HG03432 (cell line): ENCODE results near the gene MIDN.
"Not testable (repeated sequence)": the region's sequence is repeated elsewhere in the genome, so short reads cannot be mapped to it uniquely, and the experiment has no call there.

Experiments
- ATAC-seq: cut with Tn5 transposase; IDR thresholded peaks from one replicate; pipeline ENCODE4 v1.9.1; 2021; ENCODE audit warnings: mild to moderate bottlenecking, moderate library complexity; ENCODE audit not compliant: unreplicated experiment

Gene MIDN

DNA sequence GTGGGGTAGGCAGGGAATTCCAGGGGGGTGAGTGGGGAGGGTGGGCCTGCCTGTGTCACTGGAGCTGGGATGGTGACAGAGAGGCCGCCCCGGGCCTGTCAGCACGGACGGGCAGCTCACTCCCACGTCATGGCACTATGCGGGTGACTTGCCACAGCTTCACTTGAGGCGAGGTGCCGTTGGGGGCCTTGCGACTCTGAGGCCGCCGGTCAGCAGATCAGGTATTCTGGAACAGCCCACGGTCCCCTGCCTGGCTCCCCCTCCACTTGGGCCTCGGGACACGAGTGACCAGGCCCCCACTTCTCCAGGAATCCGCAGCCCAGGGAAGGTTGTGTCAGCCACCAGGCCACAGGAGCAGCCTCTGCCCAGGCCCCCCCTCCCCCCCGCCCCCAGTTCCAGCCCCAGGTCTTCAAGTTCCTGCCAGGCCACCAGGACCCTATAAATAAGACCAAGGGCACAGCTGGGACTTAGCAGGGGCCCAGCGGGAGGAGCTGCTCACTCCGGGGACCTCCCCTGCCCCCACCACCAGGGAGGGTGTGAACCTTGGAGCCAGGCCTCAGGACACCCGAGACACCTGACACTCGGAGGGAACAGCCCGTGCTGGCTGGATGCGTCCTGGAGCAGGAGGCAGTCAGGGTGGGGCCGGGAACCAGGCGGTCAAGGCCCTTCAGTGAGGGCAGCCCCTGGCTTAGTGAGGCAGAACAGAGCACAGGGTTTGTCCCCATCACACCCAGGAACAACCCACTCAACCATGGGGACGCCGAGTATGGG lies 2.7 kb upstream of the MIDN start:
- no peak for ATAC-seq

DNA sequence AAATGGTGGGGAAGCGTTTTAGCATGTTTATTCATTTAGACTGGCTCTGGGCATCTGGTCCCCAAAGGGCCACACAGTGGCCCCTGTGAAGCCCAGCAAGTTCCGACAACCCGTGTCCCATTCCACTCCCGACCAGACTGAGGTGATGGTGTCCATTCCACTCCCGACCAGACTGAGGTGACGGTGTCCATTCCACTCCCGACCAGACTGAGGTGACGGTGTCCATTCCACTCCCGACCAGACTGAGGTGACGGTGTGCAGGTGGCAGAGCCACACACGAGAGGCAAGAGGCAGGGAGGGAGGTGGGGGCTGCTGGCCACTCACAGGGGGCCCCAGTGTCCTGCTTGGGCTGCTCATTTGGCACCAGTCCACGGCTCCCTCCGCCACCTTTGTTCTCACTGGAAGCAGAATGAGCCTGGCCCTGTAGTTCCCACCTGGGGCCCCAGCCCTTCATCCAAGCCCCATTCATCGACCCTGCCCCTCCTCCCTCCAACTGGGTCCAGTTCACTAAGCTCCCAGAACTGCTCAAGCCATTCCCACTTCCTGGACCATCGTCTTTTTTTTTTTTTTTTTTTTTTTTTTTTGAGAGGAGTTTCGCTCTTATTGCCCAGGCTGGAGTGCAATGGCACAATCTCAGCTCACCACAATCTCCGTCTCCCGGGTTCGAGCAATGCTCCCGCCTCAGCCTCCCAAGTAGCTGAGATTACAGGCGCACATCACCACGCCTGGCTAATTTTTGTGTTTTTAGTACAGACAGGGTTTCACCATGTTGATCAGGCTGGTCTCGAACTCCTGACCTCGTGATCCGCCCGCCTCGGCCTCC lies 1.9 kb upstream of the MIDN start:
- not testable (repeated sequence) for ATAC-seq

DNA sequence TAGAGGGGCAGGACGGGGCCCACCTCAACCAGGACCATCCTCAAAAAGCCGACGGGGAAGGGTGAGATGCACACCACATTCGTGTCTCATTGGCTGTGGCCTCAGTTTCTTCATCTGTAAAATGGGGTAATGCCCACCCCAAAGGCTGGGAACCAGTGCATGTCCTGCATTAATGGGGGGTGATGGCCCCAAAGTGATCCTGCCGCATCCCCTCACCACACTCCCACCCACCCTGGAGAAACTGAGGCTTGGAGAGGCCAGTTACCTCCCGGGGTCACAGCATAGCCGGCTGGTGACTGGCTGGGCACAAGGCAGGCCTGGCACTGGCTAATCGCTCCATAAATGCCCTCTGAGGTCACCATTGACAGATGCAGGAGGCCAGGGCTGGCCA lies 640 bp upstream of the MIDN start:
- ATAC-seq: no peak

DNA sequence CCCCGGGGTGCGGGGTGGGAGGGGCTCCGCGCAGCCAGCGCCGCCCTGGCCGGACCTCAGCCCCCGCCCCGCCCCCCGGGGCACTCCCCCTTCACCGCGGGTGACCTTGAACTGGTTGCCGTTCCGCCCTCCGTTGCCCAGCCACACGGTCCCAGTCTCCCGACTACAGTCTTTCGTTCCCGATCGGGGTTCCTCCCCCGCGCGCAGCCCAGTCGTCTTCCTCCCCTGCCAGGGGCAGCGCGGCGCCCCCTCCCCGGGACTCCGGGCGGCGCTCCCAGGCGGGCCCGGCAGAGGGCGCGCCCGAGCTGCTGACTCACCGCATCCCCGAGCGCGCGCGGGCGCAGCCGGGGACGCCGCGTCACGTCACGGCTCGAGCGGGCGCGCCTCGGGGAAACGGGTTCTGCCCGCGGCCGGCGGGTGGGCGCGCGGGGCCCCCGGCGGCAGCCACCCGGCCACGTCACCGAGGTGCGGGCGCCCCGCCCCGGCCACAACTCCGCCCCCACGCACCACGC lies 459 bp downstream of the MIDN start:
- ATAC-seq: peak; percentile 26

DNA sequence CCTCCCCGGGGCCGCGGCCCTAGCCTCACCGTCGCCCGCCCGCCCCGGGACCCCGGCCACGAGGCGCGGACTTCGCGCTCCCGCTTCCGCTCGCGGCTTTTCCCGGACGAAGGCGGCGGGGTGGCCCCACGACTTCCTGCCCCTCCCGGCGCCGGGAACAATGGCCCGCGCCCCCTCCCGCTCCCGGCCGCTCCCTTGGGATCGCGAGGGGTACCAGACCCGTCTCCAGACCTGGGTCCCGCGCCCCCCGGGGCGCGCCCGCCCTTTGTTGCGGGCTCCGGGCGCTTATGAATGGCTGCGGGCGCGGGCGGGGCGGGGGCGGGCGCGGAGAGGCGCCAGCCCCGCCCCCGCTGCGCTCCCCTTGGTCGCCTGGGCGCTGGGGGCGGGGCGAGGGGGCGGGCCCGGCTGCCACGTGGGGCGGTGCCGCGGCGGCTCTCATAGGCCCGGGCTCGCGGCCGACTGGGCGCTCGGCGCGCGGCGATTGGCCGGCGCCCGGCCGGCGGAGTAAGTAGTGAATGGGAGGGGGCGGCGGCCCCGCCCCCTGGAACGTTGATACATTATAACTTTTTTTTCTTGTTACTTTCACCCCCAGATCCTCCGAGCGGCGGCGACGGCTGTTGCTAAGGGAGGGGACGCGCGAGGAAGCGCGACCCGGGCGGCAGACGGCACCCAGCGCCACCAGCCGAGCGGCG lies 1.1 kb downstream of the MIDN start:
- peak; percentile 45 for ATAC-seq

DNA sequence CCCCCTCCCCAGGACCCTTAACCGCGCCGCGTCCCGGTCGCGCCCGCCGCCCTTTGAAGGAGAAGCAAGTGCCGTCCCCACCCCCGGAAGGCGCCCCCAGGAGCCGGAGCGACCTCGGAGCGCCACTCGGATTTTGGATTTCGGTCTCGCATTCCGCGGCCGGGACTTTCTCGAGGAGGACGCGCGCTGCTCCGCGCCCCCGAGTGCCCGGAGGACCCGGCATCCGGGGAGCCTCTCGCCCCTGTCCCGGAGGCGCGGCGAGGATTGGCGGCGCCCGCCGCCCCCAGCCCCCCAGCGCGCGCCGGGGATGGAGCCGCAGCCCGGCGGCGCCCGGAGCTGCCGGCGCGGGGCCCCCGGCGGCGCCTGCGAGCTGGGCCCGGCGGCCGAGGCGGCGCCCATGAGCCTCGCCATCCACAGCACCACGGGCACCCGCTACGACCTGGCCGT lies 1.6 kb downstream of the MIDN start:
- no peak for ATAC-seq

DNA sequence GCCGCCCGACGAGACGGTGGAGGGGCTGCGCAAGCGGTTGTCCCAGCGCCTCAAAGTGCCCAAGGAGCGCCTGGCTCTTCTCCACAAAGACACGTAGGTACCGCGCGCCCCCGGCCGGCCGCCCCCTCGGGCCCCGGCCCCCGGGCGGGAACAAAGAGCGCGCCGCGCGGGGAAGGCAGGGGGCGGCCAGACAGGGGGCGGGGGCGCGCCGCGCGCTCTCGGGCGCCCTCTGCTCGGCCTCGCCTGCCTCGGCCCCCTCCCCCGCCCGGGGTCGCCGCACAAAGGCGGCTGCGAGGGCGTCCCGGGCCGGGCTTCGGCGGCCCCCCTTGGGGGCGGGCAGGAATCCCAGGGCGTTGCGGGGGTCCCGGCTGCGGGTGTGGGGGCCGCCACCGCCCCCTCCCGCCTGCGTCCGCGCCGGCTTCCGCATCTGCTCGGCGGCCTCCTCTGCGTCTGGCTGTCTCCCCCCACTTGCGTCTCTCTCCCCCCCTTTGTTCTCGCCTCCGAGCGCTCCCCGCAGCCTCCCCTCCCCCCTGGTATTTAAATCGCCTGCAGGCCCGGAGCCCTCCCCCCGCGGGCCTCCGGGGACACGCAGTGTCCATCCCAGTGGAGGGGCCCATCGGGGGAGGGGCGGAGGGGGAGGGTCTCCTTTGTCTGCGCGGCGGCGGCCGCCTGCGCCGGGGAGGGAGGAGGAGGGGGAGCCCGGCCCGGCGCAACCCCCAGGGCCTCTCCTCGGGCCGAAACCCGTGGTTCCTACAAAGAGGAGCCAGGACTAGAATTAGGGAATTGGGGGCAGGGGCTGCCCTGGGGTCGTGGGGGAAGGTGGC lies 2.3 kb downstream of the MIDN start:
- ATAC-seq: no peak

DNA sequence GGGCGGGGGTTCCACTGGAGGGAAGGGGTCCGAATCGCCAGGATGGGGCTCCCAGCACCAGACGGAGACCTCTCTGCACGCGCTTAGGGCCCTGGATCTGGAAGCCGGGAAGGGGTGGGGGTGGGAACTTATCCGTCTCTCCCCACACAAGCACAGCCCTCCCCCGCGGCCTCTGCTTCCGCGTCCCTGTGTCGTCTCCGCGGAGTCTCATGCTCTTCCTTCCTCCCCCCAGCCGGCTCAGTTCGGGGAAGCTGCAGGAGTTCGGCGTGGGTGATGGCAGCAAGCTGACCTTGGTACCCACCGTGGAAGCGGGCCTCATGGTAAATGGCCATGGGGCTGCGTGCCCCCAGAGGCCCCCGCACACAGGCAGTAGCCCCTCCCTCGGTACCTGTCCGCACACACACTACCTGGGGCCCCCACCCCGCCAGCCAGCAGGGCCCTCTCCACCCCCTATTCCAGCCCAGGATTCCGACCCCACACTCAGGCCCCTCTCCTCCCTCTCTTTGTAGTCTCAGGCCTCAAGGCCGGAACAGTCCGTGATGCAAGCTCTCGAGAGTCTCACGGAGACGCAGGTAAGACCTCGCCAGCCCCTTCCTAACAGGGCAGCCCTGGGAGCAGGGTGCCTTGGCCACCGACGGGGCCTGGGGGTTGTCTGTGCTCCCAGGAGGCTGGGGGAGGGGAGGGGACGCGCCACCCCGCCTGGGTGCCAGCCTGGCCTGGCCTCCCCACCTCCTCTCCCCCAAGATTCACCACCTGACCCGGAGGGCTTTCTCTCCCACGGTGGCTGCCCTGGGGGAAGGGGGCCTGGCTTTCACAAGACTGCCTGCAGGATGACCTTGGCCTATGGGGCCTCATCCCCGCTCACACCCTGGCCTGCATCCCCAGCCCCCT lies 3.2 kb downstream of the MIDN start:
- no peak for ATAC-seq

DNA sequence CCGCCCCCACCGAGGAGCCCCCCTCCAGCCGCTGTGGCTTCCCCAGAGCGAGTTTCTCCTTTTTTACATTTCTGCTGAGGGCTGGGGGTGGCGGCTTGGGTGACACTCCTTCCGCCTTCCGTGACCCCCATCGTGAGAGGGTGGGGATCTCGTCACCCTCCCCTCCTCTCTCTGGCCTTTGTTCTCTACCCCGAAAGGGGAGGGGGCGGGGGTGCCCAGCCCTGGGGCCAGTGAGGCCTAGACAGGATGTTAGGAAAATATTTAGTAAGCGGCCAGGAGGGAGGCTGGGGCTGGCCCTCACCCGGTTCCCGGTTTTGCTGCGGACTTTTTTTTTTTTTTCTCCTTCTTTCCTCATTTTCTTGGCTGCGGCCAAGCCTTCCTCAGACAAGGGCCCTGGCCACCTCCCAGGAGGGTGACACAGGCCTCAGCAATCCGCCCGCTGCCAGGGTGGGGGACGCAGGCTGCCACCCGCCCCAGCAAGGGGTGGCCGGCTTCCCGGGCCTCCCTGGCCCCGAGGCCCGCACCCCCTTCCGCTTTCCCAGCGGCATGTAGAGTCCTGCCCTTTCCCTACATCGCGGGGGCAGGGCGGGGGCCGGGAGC lies 3.9 kb downstream of the MIDN start:
- no peak for ATAC-seq

DNA sequence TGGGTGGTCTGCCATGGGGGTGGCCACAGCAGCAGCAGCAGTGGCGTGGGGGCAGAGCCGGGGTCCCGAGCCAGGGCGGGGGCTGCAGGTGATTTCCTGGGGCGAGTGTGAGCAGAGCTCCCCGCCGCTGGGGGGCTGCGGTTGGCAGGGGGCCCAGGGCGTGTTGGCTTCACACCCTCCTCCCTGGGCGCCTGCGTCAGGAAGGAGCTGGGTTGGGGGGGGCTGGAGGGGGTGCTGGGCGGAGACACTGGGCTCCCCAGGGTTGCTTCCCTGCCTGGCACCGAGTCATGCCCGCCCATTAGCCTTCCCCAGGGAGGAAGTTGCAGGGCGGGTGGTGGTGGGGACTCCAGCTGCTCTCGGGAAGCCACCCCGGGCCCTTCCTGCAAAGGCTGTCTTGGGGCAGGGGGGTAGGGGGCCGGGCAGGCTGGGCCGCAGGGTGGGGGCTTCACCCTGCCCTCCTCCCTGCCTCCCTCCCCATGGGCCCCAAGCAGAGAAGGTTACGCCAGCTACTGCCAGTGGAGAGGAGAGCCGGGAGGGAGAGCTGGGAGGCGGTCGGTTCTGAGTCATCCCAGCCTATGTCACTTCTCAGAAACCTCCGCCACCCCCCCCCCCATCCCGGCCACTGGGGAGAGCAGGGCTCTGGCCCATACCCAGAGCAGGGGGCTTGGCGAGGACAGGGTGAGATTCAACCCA lies 4.6 kb downstream of the MIDN start:
- no peak for ATAC-seq

DNA sequence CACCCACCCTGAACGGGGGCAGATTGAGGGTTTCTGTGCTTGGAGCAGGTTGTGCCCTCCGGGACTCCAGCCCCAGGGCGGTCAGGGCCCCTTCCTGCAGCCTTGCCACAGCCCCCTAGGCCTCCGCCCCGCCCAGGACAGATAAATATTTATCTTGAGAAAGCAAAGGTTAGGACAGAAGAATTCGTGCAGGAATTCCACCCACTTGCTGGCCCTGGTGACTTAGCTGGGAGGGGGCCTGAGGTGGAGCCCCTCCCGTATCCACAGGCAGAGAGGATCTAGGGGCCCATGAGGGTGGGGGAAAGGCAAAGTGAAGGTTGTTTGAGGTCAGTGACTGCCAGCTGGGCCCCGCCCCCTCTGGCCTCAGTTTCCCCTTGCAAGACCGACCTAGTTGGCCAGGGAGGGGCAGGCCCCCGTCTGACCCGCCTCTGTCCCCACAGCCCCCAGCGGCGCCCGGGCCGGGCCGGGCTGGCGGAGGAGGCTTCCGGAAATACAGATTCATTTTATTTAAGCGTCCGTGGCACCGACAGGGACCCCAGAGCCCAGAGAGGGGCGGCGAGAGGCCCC lies 5.2 kb downstream of the MIDN start:
- ATAC-seq: no peak

DNA sequence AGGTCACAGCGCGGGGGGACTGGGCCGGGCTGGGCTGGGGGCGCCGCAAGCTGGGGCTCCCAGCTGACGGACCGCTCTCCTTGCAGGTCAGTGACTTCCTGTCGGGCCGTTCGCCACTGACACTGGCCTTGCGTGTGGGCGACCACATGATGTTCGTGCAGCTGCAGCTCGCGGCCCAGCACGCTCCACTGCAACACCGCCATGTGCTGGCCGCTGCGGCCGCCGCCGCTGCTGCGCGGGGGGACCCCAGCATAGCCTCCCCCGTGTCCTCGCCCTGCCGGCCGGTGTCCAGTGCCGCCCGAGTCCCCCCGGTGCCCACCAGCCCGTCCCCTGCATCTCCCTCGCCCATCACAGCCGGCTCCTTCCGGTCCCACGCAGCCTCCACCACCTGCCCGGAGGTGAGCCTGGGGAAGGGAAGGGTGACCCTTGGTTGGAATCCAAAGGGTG lies 5.7 kb downstream of the MIDN start:
- no peak for ATAC-seq

DNA sequence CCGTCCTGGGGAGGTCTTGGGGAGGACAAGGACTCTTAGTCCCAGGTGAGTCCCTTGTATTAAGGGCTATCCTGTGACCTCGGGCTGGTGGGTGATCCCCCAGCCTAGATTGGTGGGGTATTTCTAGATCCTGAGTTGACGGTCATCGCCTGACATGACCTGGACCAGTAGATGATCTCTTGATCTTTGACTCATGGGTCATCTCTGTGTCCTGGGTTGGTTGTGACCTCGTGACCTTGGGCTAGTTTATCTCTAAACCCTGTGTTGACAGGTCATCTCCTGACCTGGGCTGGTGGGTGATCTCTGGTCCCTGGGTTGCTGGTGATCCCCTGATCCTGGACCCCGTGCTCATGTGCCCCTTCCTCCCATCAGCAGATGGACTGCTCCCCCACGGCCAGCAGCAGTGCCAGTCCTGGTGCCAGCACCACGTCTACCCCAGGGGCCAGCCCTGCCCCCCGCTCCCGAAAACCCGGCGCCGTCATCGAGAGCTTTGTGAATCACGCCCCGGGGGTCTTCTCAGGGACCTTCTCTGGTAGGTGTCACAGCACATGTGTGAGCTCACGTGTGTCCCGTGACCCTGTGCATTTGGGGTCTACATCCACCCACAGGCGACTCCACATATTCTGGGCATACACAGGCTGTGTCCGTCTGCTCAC lies 6.3 kb downstream of the MIDN start:
- no peak for ATAC-seq

DNA sequence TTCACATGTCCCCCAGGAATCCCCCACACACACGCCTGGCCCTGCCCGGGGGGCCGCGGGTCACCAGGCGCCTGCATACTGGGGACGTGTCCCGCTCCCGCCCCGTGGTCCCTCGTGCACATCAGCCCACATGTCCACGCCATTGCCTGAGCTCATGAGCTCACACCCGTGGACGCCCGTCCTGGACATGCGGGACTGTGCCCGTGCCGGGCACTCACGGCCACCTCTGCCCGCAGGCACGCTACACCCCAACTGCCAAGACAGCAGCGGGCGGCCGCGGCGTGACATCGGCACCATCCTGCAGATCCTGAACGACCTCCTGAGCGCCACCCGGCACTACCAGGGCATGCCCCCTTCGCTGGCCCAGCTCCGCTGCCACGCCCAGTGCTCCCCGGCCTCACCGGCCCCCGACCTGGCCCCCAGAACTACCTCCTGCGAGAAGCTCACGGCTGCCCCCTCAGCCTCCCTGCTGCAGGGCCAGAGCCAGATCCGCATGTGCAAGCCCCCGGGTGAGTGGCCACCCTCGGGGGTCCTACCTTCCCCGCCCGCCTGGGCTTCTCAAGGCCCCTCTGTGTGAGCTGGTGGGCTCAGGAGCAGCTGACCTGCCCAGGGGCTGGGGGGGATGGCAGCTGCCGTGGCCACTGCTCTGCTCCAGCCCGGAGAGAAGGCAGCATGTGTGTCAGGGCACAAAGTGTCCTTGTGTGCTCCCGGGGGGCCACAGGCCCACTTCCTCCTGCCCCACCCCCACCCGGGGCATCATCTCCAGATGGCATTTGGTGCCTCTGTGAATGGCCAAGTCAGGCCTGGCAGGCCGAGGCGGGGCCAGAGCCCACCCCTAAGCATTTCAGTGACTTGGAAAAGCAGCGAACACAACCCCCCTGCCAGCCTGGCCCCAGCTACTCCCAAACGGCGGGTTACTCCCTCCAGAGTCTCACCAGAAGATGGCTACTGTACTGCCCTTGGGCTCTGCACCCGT lies 7.1 kb downstream of the MIDN start:
- ATAC-seq: no peak

DNA sequence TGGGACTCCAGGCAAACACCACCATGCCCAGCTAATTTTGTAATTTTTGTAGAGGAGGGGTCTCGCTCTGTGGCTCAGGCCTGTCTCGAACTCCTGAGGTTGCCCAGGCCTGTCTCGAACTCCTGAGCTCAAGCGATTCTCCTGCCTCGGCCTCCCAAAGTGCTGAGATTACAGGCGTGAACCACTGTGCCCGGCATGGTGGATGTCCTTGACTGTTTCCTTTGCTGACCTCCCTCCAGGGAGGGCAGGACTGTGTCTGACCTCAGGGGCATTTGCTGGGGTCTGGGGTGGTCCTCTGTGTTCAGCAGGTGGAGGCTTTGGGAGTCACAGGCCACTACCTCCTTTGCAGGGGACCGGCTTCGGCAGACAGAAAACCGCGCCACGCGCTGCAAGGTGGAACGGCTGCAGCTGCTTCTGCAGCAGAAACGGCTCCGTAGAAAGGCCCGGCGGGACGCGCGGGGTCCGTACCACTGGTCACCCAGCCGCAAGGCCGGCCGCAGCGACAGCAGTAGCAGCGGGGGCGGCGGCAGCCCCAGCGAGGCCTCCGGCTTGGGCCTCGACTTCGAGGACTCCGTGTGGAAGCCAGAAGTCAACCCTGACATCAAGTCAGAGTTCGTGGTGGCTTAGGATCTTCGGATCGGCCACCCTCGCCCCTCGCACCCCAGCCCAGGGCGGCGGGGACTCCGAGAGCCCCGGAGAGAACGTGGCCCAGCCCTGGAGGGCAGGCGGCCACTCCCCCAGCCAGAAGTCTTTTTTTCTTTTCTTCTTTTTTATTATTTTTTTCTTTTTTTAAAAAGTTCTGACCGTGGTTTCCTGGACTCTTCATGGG lies 8.5 kb downstream of the MIDN start:
- ATAC-seq: no peak
